Dendritic cell treated with granulocyte-macrophage colony-stimulating factor and Interleukin-4, amounts not matched to agents 40 ng/mL and 50 ng/mL, for 4 days (primary cell): ENCODE results near the gene MYH9.
A peak's percentile ranks its signal among the peaks of the same experiment; 100 is the strongest.
"Not testable (repeated sequence)": the region's sequence is repeated elsewhere in the genome, so short reads cannot be mapped to it uniquely, and the experiment has no call there.

Experiments used
- H3K27ac Mint-ChIP-seq: one replicate; pipeline ENCODE4 v1.8.0; 2022; ENCODE audit warnings: mild to moderate bottlenecking, mixed read lengths
- H3K27me3 Mint-ChIP-seq: one replicate; pipeline ENCODE4 v1.8.0; 2022; ENCODE audit warnings: mild to moderate bottlenecking, mixed read lengths
- H3K36me3 Mint-ChIP-seq: one replicate; pipeline ENCODE4 v1.8.0; 2022; ENCODE audit warnings: low read depth, mixed read lengths
- H3K4me1 Mint-ChIP-seq: one replicate; pipeline ENCODE4 v1.8.0; 2022; ENCODE audit warnings: low read depth, mixed read lengths
- H3K4me3 Mint-ChIP-seq: one replicate; pipeline ENCODE4 v1.8.0; 2022; ENCODE audit warnings: mild to moderate bottlenecking, moderate library complexity, mixed read lengths
- H3K9me3 Mint-ChIP-seq: one replicate; pipeline ENCODE4 v1.8.0; 2022; ENCODE audit warnings: mixed read lengths
- intact Hi-C: fragments of 100-400 bp; cut with micrococcal nuclease; formaldehyde crosslinking; loops from one replicate; pipeline ENCODE4 v1.15.0; 2022

The MYH9 gene

DNA sequence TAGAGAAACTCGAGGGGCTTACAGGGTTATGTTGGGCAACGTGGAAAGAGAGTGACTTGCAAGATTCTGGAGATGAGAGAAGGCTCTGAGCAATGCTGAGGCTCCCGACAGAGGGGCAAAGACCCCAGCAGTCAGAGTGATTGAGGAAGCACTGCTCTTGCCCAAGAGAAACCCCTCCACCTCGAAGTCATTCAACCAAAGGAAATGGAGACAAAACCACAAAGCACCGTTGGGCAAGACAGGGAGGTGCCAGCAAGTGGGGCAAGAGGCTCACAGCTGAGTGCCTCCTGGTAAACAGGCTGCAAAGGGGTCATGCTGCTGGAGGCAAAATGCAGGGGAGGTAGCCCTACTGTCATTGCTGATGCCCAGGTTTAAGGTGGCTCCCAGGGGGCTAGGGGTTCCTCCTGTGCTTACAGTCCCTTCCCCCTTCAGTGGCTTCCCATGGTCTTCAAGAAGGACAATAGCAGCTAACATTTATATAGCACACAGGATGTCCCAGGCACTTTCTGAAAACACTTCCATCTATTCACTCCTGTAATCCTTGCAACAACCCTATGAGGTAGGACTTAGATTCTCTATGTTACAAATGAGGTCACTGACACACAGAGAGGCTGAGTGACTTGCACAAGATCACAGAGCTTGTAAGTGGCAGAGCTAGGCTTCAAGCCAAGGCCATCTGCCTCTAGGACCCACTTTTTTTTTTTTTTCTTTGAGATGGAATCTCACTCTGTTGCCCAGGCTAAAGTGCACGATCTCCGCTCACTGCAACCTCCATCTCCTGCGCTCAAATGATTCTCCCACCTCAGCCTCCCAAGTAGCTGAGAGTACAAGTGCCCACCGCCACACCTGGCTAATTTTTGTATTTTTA is 18.1 kb upstream of the MYH9 start:
- no peaks in the 10 kb centered on the region for H3K9me3 Mint-ChIP-seq
- H3K4me1 Mint-ChIP-seq = peaks cover 48% of the 10 kb centered on the region
- H3K36me3 Mint-ChIP-seq = no peaks in the 10 kb centered on the region
- peak overlapping the region; percentile 27 for H3K27ac Mint-ChIP-seq
- H3K4me3 Mint-ChIP-seq = no peak overlapping the region
- H3K27me3 Mint-ChIP-seq = peaks cover 4% of the 10 kb centered on the region
- intact Hi-C loops = no loop called here

DNA sequence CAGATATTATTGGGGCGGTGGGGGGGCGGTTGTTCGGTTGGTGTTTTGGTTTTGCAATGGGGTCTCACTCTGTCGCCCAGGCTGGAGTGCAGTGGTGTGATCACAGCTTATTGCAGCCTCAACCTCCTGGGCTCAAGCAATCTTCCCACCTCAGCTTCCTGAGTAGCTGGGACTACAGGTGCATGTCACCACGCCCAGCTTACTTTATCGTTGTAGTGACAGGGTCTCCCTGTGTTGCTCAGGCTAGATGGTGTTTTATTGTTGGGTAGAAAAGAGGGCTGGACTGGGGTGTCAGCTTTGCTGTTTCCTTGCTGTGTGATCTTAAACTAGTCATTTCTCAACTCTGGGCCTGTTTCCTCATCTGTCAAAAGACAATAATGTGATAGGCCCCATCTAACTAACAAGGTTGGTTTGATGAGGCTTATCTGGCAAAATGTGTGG is 17.5 kb upstream of the MYH9 start:
- H3K4me3 Mint-ChIP-seq = no peak overlapping the region
- H3K4me1 Mint-ChIP-seq = peaks cover 44% of the 10 kb centered on the region
- H3K36me3 Mint-ChIP-seq = no peaks in the 10 kb centered on the region
- intact Hi-C loops = no loop called here
- H3K27me3 Mint-ChIP-seq = peaks cover 4% of the 10 kb centered on the region
- peak overlapping the region; percentile 27 for H3K27ac Mint-ChIP-seq
- no peaks in the 10 kb centered on the region for H3K9me3 Mint-ChIP-seq

DNA sequence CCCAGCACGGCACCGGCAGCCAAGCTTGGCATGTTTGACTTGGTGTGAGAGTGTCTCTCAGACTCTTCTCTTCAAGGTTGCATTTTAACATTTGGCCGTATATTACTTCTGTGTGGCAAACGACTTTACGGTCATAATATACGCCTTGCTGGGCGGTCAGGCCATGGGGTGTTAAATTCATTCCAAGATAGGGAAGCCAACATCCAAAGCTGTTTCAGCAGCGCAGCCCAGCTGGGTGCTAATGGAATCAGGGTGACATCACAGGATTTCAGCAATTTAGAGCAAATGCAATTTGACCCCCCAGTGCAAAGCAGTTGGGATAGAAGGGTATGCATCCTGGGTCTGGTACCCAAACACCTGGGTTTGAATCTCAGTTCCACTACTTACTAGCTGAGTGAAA is 16.7 kb upstream of the MYH9 start:
- Mint-ChIP-seq H3K27ac (no peak overlapping the region), H3K4me1 (peaks cover 42% of the 10 kb centered on the region), H3K9me3 (no peaks in the 10 kb centered on the region), H3K4me3 (no peak overlapping the region), H3K36me3 (no peaks in the 10 kb centered on the region), H3K27me3 (no peaks in the 10 kb centered on the region)
- intact Hi-C loops = no loop called here

DNA sequence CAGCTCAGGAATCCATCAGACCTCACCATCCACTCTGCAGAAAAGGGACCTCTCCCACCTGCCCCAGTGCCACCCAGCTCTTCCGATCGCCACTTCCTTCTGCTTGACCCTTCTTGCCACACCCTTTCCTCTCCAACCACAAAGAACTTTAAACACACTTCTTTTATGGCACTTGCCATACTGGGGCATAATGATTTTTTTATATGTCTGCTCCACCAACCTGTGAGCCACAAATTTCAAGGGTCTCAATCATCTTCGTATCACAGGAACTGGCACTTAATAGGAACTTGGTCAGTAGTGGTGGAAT is 11.7 kb upstream of the MYH9 start:
- H3K4me1 Mint-ChIP-seq = peaks cover 47% of the 10 kb centered on the region
- peak overlapping the region; percentile 34 for H3K27ac Mint-ChIP-seq
- intact Hi-C loops = no loop called here
- H3K9me3 Mint-ChIP-seq = no peaks in the 10 kb centered on the region
- peak overlapping the region; percentile 13 for H3K4me3 Mint-ChIP-seq
- H3K27me3 Mint-ChIP-seq = no peaks in the 10 kb centered on the region
- no peaks in the 10 kb centered on the region for H3K36me3 Mint-ChIP-seq

DNA sequence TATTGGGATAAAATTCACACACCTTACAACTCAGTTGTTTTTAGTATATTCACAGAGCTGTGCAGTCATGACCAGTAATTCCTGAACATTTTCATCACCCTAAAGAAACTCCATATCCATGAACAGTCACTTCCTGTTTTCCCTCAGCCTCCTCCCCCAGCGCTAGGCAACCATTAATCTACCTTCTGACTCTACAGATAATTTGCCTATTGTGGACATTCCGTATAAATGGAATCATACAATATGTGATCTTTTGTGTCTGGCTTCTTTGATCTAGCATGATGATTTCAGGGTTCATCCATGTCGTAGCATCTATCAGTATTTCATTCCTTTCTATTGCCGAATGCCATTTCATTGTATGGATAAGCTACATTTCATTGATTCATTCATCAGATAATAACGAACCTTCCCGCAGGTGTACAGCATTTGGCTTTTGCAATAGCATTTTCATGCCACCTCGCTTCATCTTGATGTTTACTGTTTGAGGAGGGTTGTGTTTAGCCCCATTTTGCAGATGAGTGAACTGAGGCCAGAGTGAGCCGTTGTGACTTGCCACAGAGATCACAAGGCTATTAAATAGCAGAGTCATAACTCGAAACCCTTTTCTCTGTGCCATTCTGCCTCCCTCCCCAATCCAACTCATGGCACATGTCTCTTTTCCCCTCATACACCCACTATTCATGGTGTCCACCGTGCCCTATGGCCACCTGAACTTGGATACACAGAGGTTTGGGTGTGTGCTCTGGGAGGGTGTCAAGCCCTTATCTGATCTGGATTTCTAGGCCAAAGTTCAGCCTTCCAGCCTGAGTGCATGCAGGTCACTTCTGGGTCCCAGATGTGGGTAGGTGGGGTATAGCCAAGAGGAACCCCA is 11.1 kb upstream of the MYH9 start:
- Mint-ChIP-seq H3K27me3 (no peaks in the 10 kb centered on the region), H3K4me3 (no peak overlapping the region), H3K4me1 (peaks cover 49% of the 10 kb centered on the region), H3K9me3 (no peaks in the 10 kb centered on the region), H3K36me3 (no peaks in the 10 kb centered on the region), H3K27ac (peak overlapping the region; percentile 34)
- intact Hi-C loops = no loop called here

DNA sequence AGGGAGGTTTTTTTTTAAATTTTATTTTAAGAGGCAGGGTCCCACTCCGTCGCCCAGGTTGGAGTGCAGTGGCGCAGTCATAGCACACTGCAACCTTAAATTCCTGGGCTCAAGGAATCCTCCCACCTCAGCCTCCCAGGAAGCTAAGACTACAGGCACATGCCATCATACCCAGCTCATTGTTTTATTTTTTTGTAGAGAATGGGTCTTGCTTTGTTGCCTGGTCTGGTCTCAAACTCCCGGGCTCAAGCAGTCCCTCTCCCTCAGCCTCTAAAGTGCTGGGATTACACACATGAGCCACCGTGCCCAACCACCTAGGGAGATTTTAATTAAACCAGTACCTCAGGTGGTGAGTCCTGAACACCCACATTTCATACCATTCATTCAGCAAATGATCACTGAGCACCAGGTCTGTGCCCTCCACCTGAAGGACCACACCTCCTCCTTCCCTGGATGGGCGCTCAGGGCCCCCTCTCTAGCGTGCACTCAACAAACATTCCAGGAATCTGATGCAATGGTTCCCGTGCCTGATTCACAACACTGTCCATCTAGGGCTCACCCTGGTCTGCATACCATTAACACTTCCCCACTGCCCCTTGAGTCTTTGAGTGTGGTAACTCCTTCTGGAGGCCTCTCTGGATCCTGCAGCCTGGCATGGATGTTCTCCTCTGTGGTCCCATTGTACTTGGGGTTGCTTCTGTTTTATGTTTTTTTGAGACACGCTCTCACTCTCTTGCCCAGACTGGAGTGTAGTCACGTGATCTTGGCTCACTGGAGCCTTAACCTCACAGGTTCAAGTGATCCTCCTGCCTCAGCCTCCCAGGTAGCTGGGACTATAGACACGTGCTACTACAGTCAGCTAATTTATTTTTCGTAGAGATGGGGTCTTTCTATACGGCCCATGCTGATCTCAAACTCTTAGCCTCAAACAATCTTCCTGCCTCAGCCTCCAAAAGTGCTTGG is 9.6 kb upstream of the MYH9 start:
- no peaks in the 10 kb centered on the region for H3K36me3 Mint-ChIP-seq
- peaks cover 51% of the 10 kb centered on the region for H3K4me1 Mint-ChIP-seq
- H3K9me3 Mint-ChIP-seq = no peaks in the 10 kb centered on the region
- intact Hi-C loops = no loop called here
- H3K4me3 Mint-ChIP-seq = no peak overlapping the region
- peak overlapping the region; percentile 6 for H3K27ac Mint-ChIP-seq
- H3K27me3 Mint-ChIP-seq = no peaks in the 10 kb centered on the region

DNA sequence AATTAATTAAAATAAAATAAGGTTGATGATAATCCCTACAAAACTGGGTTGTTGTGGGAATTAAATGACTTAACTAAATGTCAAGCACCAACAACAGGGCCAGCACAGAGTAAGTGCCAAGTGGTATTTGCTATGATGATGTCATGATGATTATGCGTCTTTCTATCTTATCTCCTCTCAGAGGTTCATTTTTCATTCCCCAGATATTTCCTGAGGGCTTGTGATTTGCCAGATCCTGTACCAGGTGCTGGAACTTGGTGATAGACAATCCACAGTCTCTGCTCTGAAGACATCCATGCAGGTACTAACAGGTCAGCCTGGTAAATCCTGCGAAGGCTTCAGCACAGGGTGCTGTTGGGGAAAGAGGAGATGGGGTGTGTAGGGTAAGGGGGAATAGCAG is 8.1 kb upstream of the MYH9 start:
- Mint-ChIP-seq H3K36me3 (no peaks in the 10 kb centered on the region), H3K9me3 (no peaks in the 10 kb centered on the region), H3K27ac (no peak overlapping the region), H3K27me3 (no peaks in the 10 kb centered on the region), H3K4me1 (peaks cover 61% of the 10 kb centered on the region), H3K4me3 (no peak overlapping the region)
- intact Hi-C loops = no loop called here

DNA sequence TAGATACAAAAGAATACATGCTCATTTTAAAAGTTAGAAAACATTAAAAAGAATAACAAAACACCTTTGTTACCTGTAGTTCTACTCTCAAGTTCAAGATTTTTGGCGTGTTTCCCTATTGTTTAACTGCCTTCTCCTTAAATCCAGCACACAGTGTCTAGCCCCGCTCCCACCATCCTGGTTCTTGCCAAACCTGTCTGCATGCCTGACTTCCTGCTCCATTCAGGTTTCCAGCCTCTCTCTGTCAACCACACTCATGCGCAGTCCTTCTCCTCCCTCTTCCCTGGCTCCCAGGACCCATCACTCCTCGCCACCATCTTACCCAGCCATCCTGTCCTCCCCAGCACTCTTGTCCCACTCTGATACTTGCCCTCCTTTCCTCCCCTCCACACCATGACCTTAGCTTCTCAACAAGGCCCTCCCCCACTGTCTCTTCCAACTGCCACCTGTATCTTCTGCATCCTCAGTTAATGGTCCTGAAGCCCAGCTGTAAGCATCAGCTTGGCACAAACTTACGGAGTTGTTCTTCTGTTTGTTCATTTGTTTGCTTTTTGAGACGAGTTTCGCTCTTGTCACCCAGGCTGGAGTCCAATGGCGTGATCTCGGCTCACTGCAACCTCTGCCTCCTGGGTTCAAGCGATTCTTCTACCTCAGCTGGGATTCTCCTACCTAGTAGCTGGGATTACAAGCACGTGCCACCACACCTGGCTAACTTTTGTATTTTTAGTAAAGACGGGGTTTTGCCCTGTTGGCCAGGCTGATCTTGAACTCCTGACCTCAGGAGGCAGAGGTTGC is 7.5 kb upstream of the MYH9 start:
- Mint-ChIP-seq H3K9me3 (no peaks in the 10 kb centered on the region), H3K27me3 (no peaks in the 10 kb centered on the region), H3K27ac (peak overlapping the region; percentile 37), H3K4me3 (no peak overlapping the region), H3K4me1 (peaks cover 68% of the 10 kb centered on the region), H3K36me3 (no peaks in the 10 kb centered on the region)
- intact Hi-C loops = no loop called here

DNA sequence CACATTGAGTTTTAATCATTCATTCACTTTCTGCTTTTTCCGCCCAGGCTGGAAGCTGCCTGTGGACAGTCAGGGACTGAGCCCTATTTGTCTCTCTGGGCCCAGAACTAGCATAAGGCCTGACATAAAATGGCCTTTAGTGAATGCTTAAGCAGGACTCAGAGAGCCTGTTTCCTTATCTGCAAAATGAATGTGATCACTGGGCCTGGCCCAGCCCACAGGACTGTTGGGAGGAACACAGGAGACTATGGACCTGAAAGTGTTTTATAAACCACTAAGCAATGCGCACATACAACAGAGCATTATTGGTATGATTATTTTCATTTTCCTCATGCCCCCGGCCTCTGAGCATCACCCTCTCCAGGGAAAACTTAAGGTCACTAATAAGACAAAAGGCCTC is 3.9 kb upstream of the MYH9 start:
- H3K36me3 Mint-ChIP-seq = peaks cover 7% of the 10 kb centered on the region
- H3K4me3 Mint-ChIP-seq = no peak overlapping the region
- no peaks in the 10 kb centered on the region for H3K27me3 Mint-ChIP-seq
- intact Hi-C loops = no loop called here
- peak overlapping the region; percentile 82 for H3K27ac Mint-ChIP-seq
- H3K9me3 Mint-ChIP-seq = no peaks in the 10 kb centered on the region
- H3K4me1 Mint-ChIP-seq = peaks cover 53% of the 10 kb centered on the region

DNA sequence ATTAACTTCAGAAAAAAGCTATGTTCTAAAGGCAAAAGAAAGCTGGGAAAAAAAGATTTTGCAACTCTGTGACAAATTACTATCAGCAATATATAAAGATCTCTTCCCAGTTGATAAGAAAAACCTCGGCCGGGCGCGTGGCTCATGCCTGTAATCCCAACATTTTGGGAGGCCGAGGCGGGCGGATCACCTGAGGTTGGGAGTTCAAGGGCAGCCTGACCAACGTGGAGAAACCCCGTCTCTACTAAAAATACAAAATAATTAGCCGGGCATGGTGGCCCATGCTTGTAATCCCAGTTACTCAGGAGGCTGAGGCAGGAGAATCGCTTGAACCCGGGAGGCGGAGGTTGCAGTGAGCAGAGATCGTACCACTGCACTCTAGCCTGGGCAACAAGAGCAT is 1.4 kb upstream of the MYH9 start:
- not testable (repeated sequence) for H3K9me3 Mint-ChIP-seq, H3K27me3 Mint-ChIP-seq, H3K4me3 Mint-ChIP-seq
- intact Hi-C loops = loop anchor here (5.0 kb wide), 3 partner anchors 57 to 138 kb away; partner anchors contain the start of gene EIF3D
- peak overlapping the region; percentile 95 for H3K27ac Mint-ChIP-seq
- H3K36me3 Mint-ChIP-seq = peaks cover 30% of the 10 kb centered on the region
- H3K4me1 Mint-ChIP-seq = peaks cover 56% of the 10 kb centered on the region

DNA sequence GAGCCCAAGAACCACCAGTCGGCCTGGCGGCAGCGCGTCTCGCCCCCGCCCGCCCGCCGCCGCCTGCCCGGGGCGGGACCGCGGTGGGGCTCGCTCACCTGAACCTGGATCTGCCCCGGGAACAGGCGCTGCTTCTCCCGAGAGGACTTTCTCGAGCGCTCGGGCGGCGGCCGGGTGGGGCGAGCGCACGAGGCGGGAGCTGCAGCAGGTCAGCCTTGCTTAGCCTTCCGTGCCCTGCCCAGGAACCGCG is 133 bp downstream of the MYH9 start:
- Mint-ChIP-seq H3K36me3 (peaks cover 44% of the 10 kb centered on the region), H3K4me3 (peak overlapping the region; percentile 98), H3K27me3 (no peaks in the 10 kb centered on the region), H3K4me1 (peaks cover 65% of the 10 kb centered on the region), H3K9me3 (no peaks in the 10 kb centered on the region), H3K27ac (peak overlapping the region; percentile 95)
- intact Hi-C loops = loop anchor here (5.0 kb wide), 3 partner anchors 55 to 140 kb away; partner anchors contain the start of gene EIF3D

DNA sequence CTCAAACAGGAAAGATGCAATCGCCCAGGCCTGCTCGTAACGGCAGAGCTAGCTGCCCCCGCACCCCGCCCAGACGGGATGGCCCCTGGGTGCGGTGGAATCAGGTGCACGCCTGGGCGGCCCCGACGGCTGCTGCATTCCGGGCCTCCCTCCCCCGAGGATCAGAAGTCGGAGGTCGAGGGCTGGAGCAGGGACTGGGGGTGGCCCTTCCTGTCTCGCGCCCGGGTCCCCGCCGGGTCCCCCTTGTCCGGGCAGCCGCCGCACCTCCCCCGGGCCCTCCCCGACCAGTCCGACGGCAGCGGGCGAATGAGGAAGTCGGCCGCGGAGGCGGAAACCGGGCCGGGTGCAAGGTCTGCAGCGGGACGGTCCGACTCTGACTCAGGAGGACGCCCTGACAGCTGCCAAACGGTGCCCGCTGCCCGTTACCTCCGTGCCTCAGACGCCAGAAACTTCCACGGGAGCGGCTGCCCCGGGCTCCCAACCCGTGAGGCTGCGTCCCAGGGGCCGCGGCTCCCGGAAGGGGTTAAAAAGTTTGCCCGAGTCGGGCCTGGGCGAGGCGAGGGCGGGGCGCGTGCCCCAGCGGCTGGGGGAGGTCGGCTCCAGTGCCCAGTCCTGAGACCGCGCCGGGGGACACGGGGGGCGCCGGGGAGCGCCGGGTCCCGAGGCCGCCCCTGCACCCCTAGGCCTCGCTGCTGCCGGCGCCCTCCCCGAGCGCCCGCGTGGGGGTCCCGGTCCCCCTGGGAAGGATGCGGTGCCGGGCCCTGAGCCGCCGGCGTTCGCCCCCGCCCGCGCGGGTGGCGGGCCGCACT is 663 bp downstream of the MYH9 start:
- Mint-ChIP-seq H3K4me1 (peaks cover 65% of the 10 kb centered on the region), H3K36me3 (peaks cover 44% of the 10 kb centered on the region), H3K4me3 (peak overlapping the region; percentile 98), H3K27me3 (no peaks in the 10 kb centered on the region), H3K27ac (peak overlapping the region; percentile 95), H3K9me3 (no peaks in the 10 kb centered on the region)
- intact Hi-C loops = loop anchor here (5.0 kb wide), 3 partner anchors 55 to 140 kb away; partner anchors contain the start of gene EIF3D
